Stimulated activated CD4-positive, alpha-beta T cell treated with anti-CD3 and anti-CD28 coated beads, Interleukin-4, amount 100 ng/mL, for 48 hours (primary cell): Measurements from ENCODE around the gene NRROS.

Source experiments
- DNase-seq, 2 donors: peaks; one replicate each; pipeline ENCODE4 v3.0.0-alpha.2; 2020; ENCODE audit warnings: low read depth in 2 of 2

The NRROS gene

DNA sequence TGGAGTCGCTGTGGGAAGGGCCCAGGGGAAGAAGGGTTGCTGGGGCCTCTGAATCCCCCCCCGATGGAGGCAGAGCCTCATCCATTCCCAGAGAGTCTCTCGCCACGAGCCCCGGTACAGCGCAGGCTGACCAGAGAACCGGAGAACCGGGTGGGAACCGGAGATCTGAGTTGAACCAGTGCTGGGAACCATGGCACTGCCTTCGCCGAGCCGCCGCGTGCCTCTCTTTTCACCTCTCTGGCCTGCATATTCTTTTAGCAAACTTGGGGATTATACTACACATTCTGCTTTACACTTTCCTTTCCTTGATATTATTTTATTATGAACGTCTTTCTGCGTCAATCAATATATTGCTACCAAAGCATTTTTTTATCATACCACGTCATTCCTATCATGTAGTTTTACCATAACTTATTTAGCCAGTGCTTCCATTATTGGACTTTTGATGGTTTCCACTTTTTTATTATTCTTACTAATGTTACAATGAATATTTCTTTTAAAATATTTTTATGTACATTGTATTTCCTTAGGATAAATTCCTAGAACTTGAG lies 7.2 kb downstream of the NRROS start:
- DNase-seq = no peak

- peak in 1 of 2 donors; percentile 15 for DNase-seq
These were observed 11.3 kb downstream of the NRROS start for GRCh38 chr3:196650740-196651311.

DNA sequence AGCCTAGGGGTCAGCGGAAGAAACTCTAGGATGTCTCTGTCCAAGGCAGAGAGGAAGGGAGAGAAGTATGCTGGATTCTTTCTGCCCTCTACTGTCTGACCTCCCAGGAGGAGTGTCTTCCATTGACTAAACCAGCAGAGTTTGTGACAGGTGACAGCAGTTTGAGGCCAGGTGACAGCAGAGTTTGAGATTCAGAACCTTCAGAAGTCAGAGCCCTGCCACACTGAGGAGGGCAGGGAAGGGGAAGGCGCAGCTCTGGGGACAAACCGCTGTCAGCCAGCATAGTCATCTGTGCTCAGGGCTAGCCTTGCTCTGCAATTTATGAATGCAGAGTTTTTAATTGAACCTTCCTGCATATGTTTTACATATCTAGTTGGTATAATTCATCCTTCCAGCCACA lies 12.3 kb downstream of the NRROS start:
- no peak for DNase-seq

DNA sequence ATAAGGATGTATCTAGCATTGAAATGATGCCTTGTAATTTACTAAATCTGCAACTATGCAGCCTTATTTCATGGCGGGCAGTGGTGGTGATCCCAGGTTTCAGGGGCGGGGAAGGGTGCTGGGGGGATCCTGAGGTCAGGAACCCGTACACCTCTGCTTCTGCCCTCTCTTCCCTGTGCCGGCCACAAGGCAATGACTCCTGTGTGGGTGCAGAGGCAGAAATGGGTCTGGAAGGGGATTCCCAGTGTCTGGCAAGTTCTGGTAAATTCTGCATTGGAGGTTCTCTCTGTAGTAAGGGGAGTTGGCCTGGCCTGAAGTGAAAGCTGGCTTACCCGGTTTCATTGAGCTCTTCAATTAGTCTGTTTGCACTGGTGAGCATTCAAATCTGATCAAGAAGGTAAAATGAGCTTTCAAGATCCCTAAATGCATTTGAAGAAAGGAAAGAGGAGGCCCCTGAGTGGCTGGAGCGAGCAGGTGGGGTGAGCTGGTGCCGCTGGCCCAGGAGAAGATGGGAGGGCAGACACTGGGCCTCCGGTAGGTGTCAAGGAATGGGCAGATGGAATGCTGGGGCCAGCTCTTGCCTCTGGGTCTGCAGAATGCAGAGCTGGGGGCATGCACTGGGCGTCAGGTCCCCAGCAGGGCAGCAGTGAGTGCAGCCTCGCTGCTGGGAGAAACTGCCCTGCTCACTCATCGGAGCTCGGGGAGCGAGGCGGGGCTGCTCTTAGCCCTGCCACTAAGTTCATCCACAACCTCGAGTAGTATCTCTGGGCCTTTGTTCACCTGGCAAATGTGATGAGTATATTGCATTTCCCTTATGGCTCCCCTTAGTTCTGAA lies 13.7 kb downstream of the NRROS start:
- no peak for DNase-seq

DNA sequence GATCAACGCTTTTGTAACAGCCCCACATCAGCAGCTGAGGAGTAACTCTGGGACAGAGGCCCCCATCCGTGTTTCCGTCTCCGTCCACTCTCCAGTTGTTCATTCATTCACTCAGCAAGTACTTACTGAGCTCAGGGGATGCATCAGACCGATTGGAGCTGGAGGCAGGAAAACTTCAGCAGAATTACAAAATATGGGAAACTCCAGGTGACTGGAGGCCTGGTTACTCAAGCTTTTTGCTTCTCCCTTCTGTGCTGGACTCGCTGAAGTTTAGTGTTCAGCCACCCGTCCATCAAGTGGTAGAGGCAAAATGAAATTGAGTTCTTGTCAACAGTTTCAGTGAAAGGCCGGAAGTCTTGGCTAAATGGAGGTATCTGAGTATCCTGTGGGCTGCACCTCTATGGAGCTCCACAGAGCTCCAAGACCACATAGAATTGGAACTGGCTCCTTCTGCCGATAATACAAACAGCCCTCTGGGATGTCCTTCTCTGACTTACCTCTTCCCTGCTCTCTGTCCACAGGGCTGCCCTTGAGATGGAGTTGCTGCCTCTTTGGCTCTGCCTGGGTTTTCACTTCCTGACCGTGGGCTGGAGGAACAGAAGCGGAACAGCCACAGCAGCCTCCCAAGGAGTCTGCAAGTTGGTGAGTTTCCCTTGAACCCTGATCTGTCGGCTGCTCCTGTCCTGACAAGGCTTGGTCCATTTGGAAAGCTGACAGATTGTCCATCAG lies 14.7 kb downstream of the NRROS start:
- DNase-seq = no peak

DNA sequence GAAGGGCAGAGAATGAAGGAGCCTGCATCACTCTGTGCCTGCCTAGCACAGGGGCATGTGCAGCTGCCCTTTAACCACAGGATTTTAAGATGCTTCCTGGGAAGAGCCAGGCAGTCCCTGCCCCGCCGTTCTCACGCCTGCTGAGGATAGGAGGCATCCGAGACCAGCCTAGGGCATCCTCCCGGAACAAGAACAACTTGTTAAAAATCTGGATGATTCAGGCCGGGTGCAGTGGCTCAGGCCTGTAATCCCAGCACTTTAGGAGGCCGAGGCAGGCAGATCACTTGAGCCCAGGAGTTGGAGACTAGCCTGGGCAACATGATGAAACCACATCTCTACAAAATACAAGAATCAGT lies 15.2 kb downstream of the NRROS start:
- no peak for DNase-seq

DNA sequence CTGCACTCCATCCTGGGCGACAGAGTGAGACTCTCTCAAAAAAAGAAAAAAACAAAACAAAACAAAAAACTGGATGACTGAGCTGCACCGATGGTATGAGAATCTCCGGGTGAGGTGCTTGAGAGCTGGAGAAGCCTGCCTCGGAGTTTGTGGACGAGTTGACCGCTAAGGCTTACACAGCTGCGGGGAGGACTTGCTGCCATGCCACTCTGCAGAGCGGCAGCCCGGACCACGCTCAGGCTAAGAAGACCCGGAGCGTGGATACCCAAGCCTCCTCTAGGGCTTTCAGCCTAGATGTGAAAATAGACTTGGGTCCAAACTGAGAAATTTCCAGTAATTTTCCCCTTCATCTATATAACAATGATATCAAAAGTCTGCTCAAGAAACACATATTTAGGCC lies 16.0 kb downstream of the NRROS start:
- DNase-seq = no peak

DNA sequence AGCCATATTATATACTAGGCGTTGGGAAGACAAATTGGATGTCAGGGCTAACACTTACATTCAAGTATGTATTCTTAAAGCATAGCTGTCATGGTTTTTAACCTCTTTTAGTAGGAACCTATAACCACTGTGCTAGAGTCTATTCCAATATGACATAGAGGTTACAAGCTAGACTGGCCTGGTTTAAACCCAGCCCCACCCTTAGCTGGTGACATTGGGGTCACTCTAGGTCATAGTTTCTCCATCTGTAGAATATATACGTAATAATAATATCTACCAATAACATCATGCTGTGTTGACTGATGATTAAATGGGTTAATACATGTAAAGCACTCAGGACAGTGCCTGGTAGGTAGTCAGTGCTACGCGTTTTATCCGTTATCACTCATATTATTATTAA lies 16.7 kb downstream of the NRROS start:
- DNase-seq = no peak

DNA sequence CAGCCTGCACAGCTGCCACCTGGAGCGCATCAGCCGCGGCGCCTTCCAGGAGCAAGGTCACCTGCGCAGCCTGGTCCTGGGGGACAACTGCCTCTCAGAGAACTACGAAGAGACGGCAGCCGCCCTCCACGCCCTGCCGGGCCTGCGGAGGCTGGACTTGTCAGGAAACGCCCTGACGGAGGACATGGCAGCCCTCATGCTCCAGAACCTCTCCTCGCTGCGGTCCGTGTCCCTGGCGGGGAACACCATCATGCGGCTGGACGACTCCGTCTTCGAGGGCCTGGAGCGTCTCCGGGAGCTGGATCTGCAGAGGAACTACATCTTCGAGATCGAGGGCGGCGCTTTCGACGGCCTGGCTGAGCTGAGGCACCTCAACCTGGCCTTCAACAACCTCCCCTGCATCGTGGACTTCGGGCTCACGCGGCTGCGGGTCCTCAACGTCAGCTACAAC lies 20.4 kb downstream of the NRROS start:
- DNase-seq = no peak

- DNase-seq = no peak
These were observed 21.1 kb downstream of the NRROS start for GRCh38 chr3:196660381-196661166.

DNA sequence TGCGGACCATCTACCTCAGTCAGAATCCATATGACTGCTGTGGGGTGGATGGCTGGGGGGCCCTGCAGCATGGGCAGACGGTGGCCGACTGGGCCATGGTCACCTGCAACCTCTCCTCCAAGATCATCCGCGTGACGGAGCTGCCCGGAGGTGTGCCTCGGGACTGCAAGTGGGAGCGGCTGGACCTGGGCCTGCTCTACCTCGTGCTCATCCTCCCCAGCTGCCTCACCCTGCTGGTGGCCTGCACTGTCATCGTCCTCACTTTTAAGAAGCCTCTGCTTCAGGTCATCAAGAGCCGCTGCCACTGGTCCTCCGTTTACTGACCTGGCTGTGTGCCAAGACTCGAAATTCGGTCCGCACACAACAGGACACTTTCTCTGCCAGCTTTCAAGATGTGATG lies 21.9 kb downstream of the NRROS start:
- DNase-seq = no peak

DNA sequence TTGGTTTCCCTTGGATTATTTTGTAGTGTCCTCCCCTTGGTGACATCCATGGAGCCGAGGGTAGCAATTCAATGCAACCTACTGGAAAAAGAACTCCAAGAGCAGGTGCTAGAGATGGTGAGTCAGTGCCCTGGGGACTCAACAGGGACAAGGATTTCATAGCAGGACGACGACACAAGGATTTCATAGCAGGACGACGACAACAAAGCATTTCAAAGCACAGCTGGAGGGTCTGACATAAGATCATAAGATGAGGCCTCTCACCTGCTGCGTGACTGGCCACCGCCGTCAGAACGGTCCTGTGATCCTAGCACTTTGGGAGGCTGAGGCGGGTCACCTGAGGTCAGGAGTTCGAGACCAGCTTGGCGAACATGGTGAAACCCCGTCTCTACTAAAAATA lies 22.5 kb downstream of the NRROS start:
- DNase-seq = no peak

- no peak for DNase-seq
These were observed 23.4 kb downstream of the NRROS start for GRCh38 chr3:196662711-196663571.

DNA sequence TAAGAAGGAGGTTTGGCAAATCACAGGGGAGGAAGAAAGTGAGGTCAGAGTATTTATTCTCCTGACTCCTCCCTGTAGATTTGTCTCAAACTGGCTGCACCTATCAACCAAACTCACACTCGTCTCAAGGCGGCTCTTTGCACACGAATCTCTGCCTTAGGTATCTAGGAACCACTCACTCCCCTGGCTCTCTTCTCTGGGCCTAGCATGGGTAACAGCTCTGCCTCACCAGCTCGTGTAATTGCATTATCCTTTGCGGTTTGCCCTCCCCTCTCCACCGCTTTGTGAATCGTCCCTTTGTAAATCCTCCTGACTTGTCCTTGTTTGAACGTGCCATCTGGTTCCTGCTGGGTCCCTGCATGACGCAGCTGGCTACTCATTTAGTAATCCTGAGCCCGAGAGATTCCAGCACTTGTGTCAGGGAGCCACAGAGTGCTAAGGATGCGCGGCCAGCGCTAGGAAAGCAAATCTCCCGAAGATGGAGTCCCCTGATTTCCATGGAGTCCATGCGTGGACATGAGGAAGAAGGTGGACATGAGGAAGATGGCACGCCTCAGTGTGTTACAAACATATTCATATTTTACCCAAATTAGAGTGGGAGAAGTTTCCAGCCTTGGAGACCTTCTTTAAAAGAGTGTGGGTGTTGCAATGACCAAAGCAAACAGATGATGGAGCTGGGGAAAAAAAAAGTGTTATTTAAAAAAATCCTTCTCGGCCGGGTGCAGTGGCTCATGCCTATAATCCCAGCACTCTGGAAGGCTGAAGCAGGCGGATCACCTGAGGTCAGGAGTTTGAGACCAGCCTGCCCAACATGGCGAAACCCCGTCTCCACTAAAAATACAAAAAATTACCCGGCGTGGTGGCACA lies 26.7 kb downstream of the NRROS start:
- no peak for DNase-seq

DNA sequence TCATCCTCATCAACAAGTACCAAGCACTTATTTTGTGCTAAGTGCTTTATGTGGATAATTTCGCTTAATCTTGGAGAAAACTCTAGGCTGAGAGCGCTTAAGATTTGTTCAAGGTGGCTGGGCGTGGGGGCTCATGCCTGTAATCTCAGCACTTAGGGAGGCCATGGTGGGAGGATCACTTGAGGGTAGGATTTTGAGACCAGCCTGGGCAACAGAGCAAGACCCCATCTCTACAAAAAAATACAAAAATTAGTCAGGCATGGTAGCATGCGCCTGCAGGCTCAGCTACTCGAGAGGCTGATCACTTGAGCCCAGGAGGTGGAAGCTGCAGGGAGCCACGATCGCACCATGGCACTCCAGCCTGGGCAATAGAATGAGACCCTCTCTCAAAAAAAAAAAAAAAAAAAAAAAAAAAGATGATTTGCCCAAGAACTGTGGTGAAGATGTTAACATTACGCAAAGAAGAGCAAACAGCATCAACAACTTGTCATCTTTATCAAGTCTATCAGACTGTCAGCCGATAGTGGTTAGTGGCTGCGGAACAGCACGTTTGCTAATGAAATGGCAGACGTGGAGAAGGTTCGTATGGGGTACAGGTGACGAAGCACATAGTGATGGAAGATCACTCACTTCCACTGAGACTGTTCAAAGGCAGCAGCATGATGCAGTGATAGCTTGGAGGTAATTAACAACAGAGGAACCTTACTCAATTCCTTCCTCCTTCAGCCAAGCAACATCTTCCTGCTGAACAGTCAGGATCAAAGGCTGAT lies 27.7 kb downstream of the NRROS start:
- DNase-seq = no peak

- DNase-seq = no peak
These were observed 30.8 kb downstream of the NRROS start for GRCh38 chr3:196670339-196670738.

DNA sequence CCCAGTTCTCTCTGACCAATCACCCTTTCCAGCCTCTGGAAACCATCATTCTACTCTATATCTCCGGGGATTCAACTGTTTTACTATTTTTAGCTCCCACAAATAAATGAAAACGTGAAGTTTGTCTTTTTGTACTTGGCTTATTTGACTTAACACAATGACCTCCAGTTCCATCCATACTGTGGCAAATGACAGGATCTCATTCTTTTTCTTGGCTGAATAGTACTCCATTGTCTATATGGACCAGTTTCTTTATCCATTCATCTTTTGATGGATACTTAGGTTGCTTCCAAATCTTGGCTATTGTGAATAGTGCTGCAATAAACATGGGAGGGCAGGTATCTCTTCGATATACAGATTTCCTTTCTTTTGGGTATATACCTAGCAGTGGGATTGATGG lies 34.1 kb downstream of the NRROS start:
- DNase-seq = no peak

GRCh38 chr3:196677353-196677752 lies 37.9 kb downstream of the NRROS start:
- DNase-seq = no peak

DNA sequence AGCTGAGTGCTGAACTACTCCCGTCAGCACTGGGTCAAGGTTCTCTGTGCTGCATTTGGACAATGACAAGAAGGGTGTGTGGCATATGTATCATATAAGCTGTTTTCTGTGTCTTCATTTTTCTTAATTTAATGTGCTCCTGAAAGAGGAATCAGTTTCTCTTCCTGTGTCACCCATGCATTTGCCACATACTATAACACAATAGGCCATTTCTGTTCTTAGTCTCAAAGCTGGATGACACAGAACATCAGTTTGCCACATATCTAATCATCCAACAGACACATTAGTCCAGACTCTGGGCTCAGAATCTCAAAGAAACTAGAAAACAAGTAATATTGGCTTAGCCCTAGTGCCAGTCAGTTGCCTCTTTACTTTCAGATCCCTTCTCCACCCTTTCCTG lies 38.4 kb downstream of the NRROS start:
- no peak for DNase-seq
